PFSK-1 (cell line): ENCODE data around the gene NEIL3.

ENCODE experiments used
- FOXP2 ChIP-seq: optimal IDR thresholded peaks from 2 replicates; pipeline ENCODE3; 2011; ENCODE audit warnings: borderline replicate concordance, control low read depth, inconsistent platforms; ENCODE audit not compliant: insufficient read depth; ENCODE audit errors: extremely low read length, extremely low read depth
- POLR2AphosphoS5 ChIP-seq: IDR thresholded peaks from 2 replicates; pipeline ENCODE4 v1.6.1; 2012; ENCODE audit warnings: low read depth, mild to moderate bottlenecking, control low read depth, low read length, moderate library complexity
- REST ChIP-seq, 2 experiments: IDR thresholded peaks; 2 replicates each; pipeline versions ENCODE4 v1.6.1 to v1.8.0; 2011 to 2012; ENCODE audit warnings: low read depth in 2 of 2, low read length in 2 of 2, control low read depth in 1 of 2, inconsistent platforms in 1 of 2, mild to moderate bottlenecking in 1 of 2, moderate library complexity in 1 of 2; ENCODE audit not compliant: insufficient read depth in 1 of 2
- SIN3A ChIP-seq: IDR thresholded peaks from 2 replicates; pipeline ENCODE4 v1.6.1; 2012; ENCODE audit warnings: mild to moderate bottlenecking, low read length, moderate library complexity, borderline replicate concordance; ENCODE audit not compliant: insufficient read depth
- TAF1 ChIP-seq: IDR thresholded peaks from 2 replicates; pipeline ENCODE4 v1.6.1; 2012; ENCODE audit warnings: low read length, control low read depth, borderline replicate concordance; ENCODE audit not compliant: insufficient read depth

NEIL3 gene

GRCh38 chr4:177320721-177321120 lies 11.0 kb downstream of the NEIL3 start:
- TF ChIP-seq FOXP2 (no peak), SIN3A (no peak), POLR2AphosphoS5 (no peak), TAF1 (no peak), REST (IDR thresholded peaks at IDR 0.05; ENCODE audit: insufficient read depth in 1 of 2, low read depth in 2 of 2, low read length in 2 of 2) (no peak)

DNA sequence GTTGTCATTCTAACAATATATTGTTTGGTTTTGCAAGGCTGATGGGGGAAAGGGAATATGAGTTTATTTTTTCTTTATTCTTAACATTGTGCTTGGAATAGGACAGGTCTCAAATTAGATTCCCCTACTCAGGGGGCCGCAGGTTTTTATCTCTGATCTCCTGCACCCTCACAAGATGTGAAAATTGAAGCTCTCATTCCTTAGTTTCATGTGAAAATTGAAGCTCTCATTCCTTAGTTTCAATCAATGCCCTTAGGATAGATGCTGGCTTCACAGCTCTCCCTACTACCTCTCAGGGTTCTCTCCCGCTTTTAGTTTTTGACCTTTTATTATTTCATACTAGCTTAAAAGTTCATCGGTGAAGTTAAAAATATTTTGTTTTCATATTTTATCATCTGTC lies 12.0 kb downstream of the NEIL3 start:
- no peak for TF ChIP-seq POLR2AphosphoS5
- no peak for TF ChIP-seq TAF1
- no peak for TF ChIP-seq REST (IDR thresholded peaks at IDR 0.05; ENCODE audit: insufficient read depth in 1 of 2, low read depth in 2 of 2, low read length in 2 of 2)
- TF ChIP-seq SIN3A, result no peak
- TF ChIP-seq FOXP2, result no peak

DNA sequence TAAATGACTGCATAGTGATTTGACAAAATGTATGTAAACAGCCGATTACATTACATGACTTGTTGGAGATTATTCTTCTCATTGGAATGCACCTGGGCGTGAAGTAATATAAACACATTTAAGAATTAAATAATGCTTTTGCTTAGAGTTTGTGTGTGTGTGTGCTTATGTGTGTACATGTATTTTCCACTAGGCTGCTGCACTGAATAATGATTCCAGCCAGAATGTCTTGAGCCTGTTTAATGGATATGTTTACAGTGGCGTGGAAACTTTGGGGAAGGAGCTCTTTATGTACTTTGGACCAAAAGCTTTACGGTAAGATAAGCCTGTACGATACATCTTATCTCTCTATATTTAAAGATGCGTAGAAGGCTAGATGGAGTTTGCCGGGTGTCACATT lies 12.6 kb downstream of the NEIL3 start:
- TF ChIP-seq FOXP2 (no peak), SIN3A (no peak), POLR2AphosphoS5 (no peak), TAF1 (no peak), REST (IDR thresholded peaks at IDR 0.05; ENCODE audit: insufficient read depth in 1 of 2, low read depth in 2 of 2, low read length in 2 of 2) (no peak)

DNA sequence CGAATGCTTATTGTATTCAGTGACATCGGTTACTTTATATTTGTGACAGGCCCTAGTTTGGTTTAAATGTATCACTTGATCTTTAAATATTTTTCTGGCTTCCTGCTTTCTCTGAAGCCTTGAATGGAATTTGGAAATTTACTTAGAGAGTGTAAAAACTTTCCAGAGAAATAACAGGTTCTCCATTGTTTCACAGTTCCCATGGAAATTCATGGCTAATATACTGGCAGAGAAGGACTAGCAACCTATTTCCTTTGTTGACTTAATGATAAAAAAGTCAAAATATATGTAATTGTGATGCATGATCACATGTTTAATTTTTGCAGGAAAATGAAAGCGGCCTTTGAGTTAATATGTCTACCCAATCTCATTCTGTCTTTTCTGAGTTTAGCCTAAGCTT lies 13.2 kb downstream of the NEIL3 start:
- TF ChIP-seq REST (IDR thresholded peaks at IDR 0.05; ENCODE audit: insufficient read depth in 1 of 2, low read depth in 2 of 2, low read length in 2 of 2) (no peak), FOXP2 (no peak), TAF1 (no peak), SIN3A (no peak), POLR2AphosphoS5 (no peak)

GRCh38 chr4:177323416-177323815 lies 13.7 kb downstream of the NEIL3 start:
- TF ChIP-seq REST (IDR thresholded peaks at IDR 0.05; ENCODE audit: insufficient read depth in 1 of 2, low read depth in 2 of 2, low read length in 2 of 2) (no peak), FOXP2 (no peak), POLR2AphosphoS5 (no peak), SIN3A (no peak), TAF1 (no peak)
